Stimulated activated CD8-positive, alpha-beta memory T cell treated with anti-CD3 and anti-CD28 coated beads, Interleukin-15, amount 100 ng/mL, for 1 hour (primary cell): Measurements from ENCODE around the gene RBP4.
"Not testable (repeated sequence)": the region's sequence is repeated elsewhere in the genome, so short reads cannot be mapped to it uniquely, and the experiment has no call there.

ENCODE experiments used
- DNase-seq: peaks from one replicate; pipeline ENCODE4 v3.0.0-alpha.2; 2020; ENCODE audit warnings: low read depth

Gene RBP4

GRCh38 chr10:93566435-93567276, 34.4 kb downstream of the RBP4 start, which contains the start of gene FFAR4:
FFAR4 (plus strand) TSS chr10:93566665; CDS start chr10:93566721, 56 bp downstream.
- DNase-seq: no peak

DNA sequence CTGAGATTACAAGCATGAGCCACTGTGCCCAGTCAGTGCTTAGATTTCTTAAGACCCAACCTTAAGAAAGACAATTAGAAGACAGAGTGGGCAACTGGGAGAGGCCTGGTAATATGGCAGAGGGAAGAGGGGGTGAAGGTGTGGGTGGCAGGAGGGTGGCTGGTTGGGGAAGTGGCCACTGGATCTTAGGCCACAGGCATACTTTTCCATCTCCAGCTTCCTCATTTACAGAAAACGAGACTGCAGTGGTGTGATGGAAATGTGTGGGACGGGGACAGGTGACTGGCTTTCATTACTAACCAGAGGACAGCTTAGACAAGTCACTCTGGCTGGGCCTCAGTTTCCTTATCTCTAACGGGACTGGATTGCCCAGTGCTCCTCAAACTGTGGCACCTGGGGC, 35.6 kb downstream of the RBP4 start:
- DNase-seq: no peak

DNA sequence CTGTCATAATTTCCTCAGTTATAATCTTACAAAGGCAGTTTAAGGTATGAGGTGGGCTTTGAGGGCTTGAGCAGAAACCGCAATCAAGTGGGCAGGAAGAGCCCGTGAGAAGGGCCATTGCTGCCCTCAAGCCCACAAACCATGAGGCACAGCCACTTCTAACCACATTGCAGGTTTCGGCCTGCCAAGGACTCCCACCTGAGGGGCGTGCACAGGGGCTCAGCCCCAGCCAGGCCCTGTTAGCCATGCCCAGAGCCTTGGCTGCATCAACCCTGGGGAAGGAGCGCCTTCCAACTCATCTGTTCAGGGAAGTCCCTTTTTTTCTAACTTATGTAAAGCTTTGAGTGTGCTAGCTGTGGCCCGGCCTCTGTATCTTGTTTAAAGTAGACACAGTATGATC, 40.5 kb downstream of the RBP4 start:
- no peak for DNase-seq

- DNase-seq: no peak
Observed at GRCh38 chr10:93559490-93559889, 41.5 kb downstream of the RBP4 start.

DNA sequence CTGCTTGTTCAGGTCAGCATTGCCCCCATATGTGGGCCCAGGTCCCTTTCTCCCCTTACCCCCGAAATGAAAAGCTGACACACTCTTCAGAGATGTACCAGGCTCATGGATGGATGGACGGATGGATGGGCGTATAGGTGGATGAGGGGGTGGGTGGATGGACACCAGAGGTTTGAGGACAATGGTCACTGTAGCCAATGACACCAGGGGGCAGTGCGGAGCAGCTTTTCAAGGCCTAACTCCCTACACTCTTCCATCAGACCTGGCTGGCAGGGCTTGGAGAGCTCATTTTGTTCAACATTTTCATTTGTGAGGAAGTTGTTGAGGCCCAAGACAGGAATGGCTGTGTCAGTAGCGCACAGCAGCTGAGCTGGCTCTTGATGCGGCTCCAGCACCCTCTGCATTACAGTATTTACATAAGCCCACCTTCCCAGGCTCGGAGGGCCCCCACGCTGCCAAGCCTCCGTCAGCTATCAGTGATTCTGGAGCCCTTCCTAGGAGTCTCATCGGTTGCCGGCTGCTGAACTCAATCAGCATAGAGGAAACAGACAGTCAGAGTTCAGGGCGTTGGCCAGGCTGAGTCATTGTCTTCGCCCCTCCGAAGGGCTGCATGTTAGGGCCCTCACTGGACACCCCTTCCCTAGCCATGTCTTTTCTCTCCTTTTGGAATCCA, 46.1 kb downstream of the RBP4 start:
- peak; percentile 9 for DNase-seq

DNA sequence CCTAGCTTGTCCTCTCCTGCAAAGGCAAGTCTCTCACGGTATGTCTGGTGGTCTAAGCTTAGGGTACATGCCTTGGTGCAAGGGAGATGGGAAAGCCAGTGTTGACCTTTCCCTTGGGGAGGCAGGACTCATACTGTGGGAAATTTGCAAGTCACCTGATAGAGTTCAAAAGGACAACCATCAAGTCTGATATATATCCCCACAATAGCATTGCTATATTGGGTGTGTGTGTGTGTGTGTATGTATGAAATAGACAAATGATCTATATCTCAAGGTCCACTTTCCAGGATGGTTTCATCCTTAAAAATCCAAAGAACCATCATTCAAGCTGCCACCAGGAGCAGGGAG, 46.7 kb downstream of the RBP4 start:
- DNase-seq: no peak

- DNase-seq: no peak
Observed at GRCh38 chr10:93553482-93554315, 47.3 kb downstream of the RBP4 start.

DNA sequence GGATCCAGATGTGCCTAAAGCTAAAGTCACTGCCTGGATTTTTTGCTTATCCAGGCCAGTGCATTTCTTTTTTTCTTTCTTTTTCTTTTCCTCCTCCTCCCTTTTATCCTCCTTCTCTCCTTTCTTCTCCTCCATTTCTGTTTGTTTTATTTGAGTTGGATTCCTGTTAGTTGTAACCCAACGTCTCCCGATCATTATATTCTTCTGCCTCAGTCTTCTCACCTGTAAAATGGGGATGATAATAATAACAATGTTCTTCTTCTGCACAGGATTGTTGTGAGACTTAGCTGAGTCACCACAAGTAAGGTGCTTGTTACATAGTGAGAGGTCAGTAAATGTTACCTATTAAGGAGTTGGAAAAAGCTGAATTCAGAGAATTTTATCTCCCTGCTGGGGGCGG, 48.3 kb downstream of the RBP4 start:
- DNase-seq: no peak

GRCh38 chr10:93550606-93551005, 50.4 kb downstream of the RBP4 start:
- no peak for DNase-seq

GRCh38 chr10:93548376-93549071, 52.5 kb downstream of the RBP4 start:
- DNase-seq: no peak

- DNase-seq: no peak
Observed at GRCh38 chr10:93547522-93547921, 53.5 kb downstream of the RBP4 start.

DNA sequence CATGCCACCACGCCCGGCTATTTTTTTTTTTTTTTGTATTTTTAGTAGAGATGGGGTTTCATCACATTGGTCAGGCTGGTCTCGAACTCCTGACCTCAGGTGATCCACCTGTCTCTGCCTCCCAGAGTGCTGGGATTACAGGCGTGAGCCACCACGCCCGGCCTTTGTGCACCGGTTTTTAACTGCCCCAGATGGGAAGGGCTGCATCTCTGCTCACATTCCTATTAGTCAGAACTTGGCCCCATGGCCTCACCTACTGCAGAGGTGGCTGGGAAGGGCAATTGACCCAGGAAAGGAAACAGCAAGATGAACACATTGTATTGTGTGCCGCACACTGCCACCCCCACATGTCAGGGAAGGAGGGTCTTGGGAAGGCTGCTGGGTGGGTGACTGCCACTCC, 54.0 kb downstream of the RBP4 start:
- not testable (repeated sequence) for DNase-seq

GRCh38 chr10:93542358-93542791, 58.7 kb downstream of the RBP4 start:
- DNase-seq: no peak
